ENCODE measurements around the gene URB2. TPM values are rescaled to one million over a fixed set of nuclear protein-coding genes. Genes with fewer than 3 reads are reported as not detected.
"Not testable (repeated sequence)": the region's sequence is repeated elsewhere in the genome, so short reads cannot be mapped to it uniquely, and the experiment has no call there.

The URB2 gene
- total RNA-seq, 1 donor from 2014 or later, result 3.5 TPM

DNA sequence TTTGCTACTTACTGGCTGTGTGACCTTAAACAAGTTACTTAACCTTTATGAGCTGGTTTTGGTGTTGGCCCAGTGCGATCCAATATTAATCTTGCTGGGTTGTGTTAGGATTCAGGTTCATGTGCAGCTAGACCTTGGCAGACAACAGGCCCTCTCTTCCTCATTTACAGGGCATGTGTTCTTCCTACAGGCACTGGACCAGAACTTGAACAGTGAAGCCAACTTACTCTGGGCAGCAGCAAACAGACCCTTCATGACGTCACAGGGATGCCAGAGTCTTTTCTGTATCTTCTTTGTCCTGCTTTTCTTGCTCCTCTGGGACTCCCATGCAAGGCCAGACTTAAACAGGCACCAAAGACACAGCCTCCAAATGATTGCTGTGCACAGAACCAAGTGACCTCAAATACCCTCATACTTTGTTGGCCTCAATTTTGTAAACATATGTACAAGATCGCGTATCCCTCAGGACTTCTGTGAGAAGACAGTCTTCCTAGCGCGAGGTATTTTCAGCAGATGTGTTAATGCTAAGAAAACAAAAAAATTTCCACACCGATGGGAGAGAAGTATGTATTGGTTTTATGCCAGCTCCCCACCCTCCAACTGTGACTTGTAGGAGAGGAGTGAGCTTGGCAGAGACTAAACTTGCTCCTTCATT lies 73.7 kb downstream of the URB2 start:
- Histone ChIP-seq H3K4me1 (peaks cover 16% of the 10 kb centered on the region), H3K36me3 (no peaks in the 10 kb centered on the region), H3K4me3 (no peak overlapping the region), H3K27ac (replicated peaks) (peak overlapping the region; percentile 23), H3K9me3 (replicated peaks) (no peaks in the 10 kb centered on the region), H3K27me3 (ENCODE audit: low read depth) (no peaks in the 10 kb centered on the region)
- no peak for DNase-seq
- intact Hi-C loops (cut with micrococcal nuclease), result no loop called here
- no peak for TF ChIP-seq CTCF (IDR thresholded peaks at IDR 0.05; ENCODE audit: borderline replicate concordance)

DNA sequence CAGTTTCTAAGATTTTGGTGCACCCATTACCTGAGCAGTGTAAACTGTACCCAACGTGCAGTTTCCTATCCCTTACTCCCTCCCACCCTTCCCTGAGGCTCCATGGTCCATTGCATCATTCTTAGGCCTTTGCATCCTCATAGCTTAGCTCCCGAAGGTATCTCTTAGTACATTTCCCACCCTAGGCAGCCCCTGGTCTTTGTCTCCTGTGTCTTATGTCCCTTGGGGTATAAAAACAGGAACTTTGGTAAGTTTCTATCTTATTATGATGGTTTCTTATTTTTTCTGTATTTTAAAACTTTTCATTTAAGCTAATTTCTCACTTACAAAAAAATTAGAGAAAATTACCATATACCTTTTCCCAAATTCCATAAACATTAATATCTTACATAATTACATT lies 78.1 kb downstream of the URB2 start:
- Histone ChIP-seq H3K4me3 (no peak overlapping the region), H3K36me3 (no peaks in the 10 kb centered on the region), H3K9me3 (replicated peaks) (peaks cover 7% of the 10 kb centered on the region), H3K27ac (replicated peaks) (no peak overlapping the region), H3K4me1 (peaks cover 10% of the 10 kb centered on the region), H3K27me3 (ENCODE audit: low read depth) (no peaks in the 10 kb centered on the region)
- TF ChIP-seq CTCF (IDR thresholded peaks at IDR 0.05; ENCODE audit: borderline replicate concordance), result no peak
- DNase-seq, result no peak
- intact Hi-C loops (cut with micrococcal nuclease), result no loop called here

DNA sequence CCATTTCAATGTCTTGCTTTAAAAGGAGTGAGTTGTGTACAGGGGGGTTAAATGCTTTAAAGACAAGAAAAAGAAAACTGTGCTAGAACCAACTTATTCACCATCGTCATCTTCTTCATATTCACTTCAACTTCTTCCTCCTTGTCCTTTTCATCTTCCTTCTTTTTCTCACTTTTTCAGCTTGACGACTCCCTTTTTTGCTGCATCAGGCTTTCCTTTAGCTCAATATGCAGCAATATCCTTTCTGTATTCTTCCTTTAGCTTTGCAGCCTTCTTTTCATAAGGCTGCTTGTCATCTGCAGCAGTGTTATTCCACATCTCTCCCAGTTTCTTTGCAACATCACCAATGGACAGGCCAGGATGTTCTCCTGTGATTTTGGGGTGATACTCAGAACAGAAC lies 79.1 kb downstream of the URB2 start:
- H3K4me3 ChIP-seq; H3K36me3 ChIP-seq; H3K27ac ChIP-seq (replicated peaks); H3K27me3 ChIP-seq (ENCODE audit: low read depth); H3K9me3 ChIP-seq (replicated peaks); H3K4me1 ChIP-seq; intact Hi-C loops (cut with micrococcal nuclease); DNase-seq: not testable (repeated sequence)

GRCh38 chr1:229707127-229707526 lies 81.1 kb downstream of the URB2 start:
- H3K4me3 ChIP-seq, result not testable (repeated sequence)

DNA sequence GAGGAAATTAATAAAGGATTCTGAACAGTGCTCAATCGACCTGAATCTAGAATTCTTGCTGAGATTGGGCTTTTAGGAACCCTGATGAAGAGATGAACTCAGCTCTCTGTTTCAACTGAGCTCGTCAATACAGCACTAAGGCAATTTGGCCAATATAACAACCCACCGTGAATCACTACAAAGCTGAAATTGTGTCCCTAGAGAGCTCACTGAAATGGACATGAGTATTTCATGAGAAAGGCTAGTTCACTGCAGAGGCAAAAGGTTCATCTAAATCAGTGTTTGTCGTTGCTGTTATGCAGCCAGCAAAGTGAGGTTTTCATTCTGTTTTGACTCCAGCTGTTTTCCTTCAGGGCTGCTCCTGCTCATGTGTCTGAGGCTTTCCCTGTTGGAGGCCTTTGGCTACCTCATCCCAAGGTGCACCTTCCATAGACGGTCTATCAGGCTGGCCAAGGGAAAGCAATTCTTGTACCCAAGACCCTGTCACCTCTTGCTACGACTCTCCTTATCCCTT lies 83.5 kb downstream of the URB2 start:
- H3K9me3 ChIP-seq (replicated peaks), result peaks cover 7% of the 10 kb centered on the region
- H3K4me3 ChIP-seq, result no peak overlapping the region
- no peaks in the 10 kb centered on the region for H3K36me3 ChIP-seq
- no peak for DNase-seq
- H3K27ac ChIP-seq (replicated peaks), result no peak overlapping the region
- no peaks in the 10 kb centered on the region for H3K27me3 ChIP-seq (ENCODE audit: low read depth)
- no peak for TF ChIP-seq CTCF (IDR thresholded peaks at IDR 0.05; ENCODE audit: borderline replicate concordance)
- H3K4me1 ChIP-seq, result no peaks in the 10 kb centered on the region
- intact Hi-C loops (cut with micrococcal nuclease), result no loop called here

More at GRCh38 chr1:229707127-229707526, 81.1 kb downstream of the URB2 start:
- H3K27ac ChIP-seq (replicated peaks); intact Hi-C loops (cut with micrococcal nuclease); H3K27me3 ChIP-seq (ENCODE audit: low read depth); H3K36me3 ChIP-seq; DNase-seq; H3K9me3 ChIP-seq (replicated peaks); H3K4me1 ChIP-seq: not testable (repeated sequence)

Other genes starting within 250 kb of the URB2 start
- 7,565 TPM for gene ACTA1, start 192.2 kb upstream of the URB2 start, total RNA-seq
- gene NUP133, start 117.9 kb upstream of the URB2 start, total RNA-seq, result 31.3 TPM
- gene ABCB10, start 67.5 kb upstream of the URB2 start, total RNA-seq, result 9.3 TPM
- 9.3 TPM for gene TAF5L, start 125 bp upstream of the URB2 start, total RNA-seq